AG09319 (cell line): ENCODE measurements around the gene INHBA.
A peak's percentile ranks its signal among the peaks of the same experiment; 100 is the strongest.

Experiments
- DNase-seq: peaks from one replicate; pipeline ENCODE4 v3.0.0-alpha.2; 2010; ENCODE audit warnings: low read depth; ENCODE audit errors: extremely low read depth
- CTCF ChIP-seq: IDR thresholded peaks from 2 replicates; pipeline ENCODE4 v1.5.1; 2011; ENCODE audit warnings: low read depth, mild to moderate bottlenecking, inconsistent platforms, low read length, moderate library complexity

INHBA gene

GRCh38 chr7:41742401-41743020, 39.6 kb upstream of the INHBA start:
- TF ChIP-seq CTCF = no peak
- DNase-seq = no peak

GRCh38 chr7:41738806-41739205, 35.9 kb upstream of the INHBA start:
- no peak for TF ChIP-seq CTCF
- no peak for DNase-seq

- TF ChIP-seq CTCF = no peak
Measured at GRCh38 chr7:41738336-41738735, 35.4 kb upstream of the INHBA start.

GRCh38 chr7:41735206-41735605, 32.3 kb upstream of the INHBA start:
- TF ChIP-seq CTCF = no peak
- no peak for DNase-seq

More at GRCh38 chr7:41738336-41738735, 35.4 kb upstream of the INHBA start:
- no peak for DNase-seq

- no peak for TF ChIP-seq CTCF
- no peak for DNase-seq
Measured at GRCh38 chr7:41732843-41733306, 30.0 kb upstream of the INHBA start.

GRCh38 chr7:41732436-41732785, 29.5 kb upstream of the INHBA start:
- no peak for TF ChIP-seq CTCF
- no peak for DNase-seq

- DNase-seq = no peak
- peak; percentile 40 for TF ChIP-seq CTCF
Measured at GRCh38 chr7:41731493-41732435, 28.9 kb upstream of the INHBA start.
